Mesenchymal stem cell (in vitro differentiated cells and primary cell): Measurements from ENCODE around the gene JMJD8.

Experiments used
- DNase-seq: peaks from one replicate; pipeline ENCODE4 v3.0.0-alpha.2; 2013
- H2AFZ ChIP-seq: one replicate; pipeline ENCODE4 v1.6.1; 2013; ENCODE audit warnings: low read depth, mild to moderate bottlenecking, control low read depth, inconsistent platforms, low read length, moderate library complexity
- H2AK5ac ChIP-seq: 2 replicates; pipeline ENCODE4 v1.6.1; 2013; ENCODE audit warnings: low read length, moderate library complexity, mild to moderate bottlenecking, inconsistent platforms; ENCODE audit not compliant: severe bottlenecking
- H2BK120ac ChIP-seq: one replicate; pipeline ENCODE4 v1.6.1; 2013; ENCODE audit warnings: low read depth, mild to moderate bottlenecking, inconsistent platforms, low read length, moderate library complexity
- H2BK12ac ChIP-seq, 2 experiments: one replicate each; pipeline ENCODE4 v1.6.1; 2013; ENCODE audit warnings: inconsistent platforms in 2 of 2, low read length in 2 of 2, mild to moderate bottlenecking in 2 of 2, moderate library complexity in 2 of 2, control low read depth in 1 of 2
- H2BK15ac ChIP-seq: one replicate; pipeline ENCODE4 v1.6.1; 2013; ENCODE audit warnings: mild to moderate bottlenecking, low read depth, inconsistent platforms; ENCODE audit not compliant: poor library complexity, severe bottlenecking
- H2BK5ac ChIP-seq: 2 replicates; pipeline ENCODE4 v1.6.1; 2013; ENCODE audit warnings: low read depth, mild to moderate bottlenecking, low read length, control low read depth, inconsistent platforms; ENCODE audit not compliant: poor library complexity, severe bottlenecking
- H3K14ac ChIP-seq, 2 experiments: one replicate each; pipeline ENCODE4 v1.6.1; 2013; ENCODE audit warnings: inconsistent platforms in 2 of 2, low read length in 2 of 2, control low read depth in 1 of 2, mild to moderate bottlenecking in 1 of 2, moderate library complexity in 1 of 2
- H3K18ac ChIP-seq, 2 experiments: one replicate each; pipeline ENCODE4 v1.6.1; 2013; ENCODE audit warnings: inconsistent platforms in 2 of 2, low read length in 2 of 2, control low read depth in 1 of 2, low read depth in 1 of 2, mild to moderate bottlenecking in 1 of 2
- H3K23ac ChIP-seq, 2 experiments: one replicate each; pipeline ENCODE4 v1.6.1; 2013; ENCODE audit warnings: inconsistent platforms in 2 of 2, low read length in 2 of 2, mild to moderate bottlenecking in 2 of 2, moderate library complexity in 2 of 2, control low read depth in 1 of 2
- H3K27ac ChIP-seq: 2 replicates; pipeline ENCODE4 v1.5.1; 2013; ENCODE audit warnings: mild to moderate bottlenecking, moderate library complexity, low read length, control low read depth, inconsistent platforms; ENCODE audit not compliant: poor library complexity, severe bottlenecking
- H3K27me3 ChIP-seq, 2 experiments: 2 replicates each; pipeline versions ENCODE4 v1.6.1 to v1.7.0; 2013; ENCODE audit warnings: low read length in 2 of 2, mild to moderate bottlenecking in 2 of 2, moderate library complexity in 2 of 2, control low read depth in 1 of 2, inconsistent platforms in 1 of 2; ENCODE audit not compliant: control insufficient read depth in 1 of 2, insufficient read depth in 1 of 2
- H3K36me3 ChIP-seq, 2 experiments: 2 replicates each; pipeline versions ENCODE4 v1.6.1 to v1.7.0; 2013; ENCODE audit warnings: low read length in 2 of 2, control low read depth in 1 of 2, inconsistent platforms in 1 of 2, low read depth in 1 of 2, mild to moderate bottlenecking in 1 of 2; ENCODE audit not compliant: insufficient read depth in 2 of 2, control insufficient read depth in 1 of 2
- H3K4ac ChIP-seq, 2 experiments: one replicate each; pipeline ENCODE4 v1.6.1; 2013; ENCODE audit warnings: inconsistent platforms in 2 of 2, low read length in 2 of 2, mild to moderate bottlenecking in 2 of 2, moderate library complexity in 2 of 2, control low read depth in 1 of 2, low read depth in 1 of 2
- H3K4me1 ChIP-seq: 2 replicates; pipeline ENCODE4 v1.6.1; 2013; ENCODE audit warnings: low read depth, low read length, control low read depth; ENCODE audit not compliant: control insufficient read depth, insufficient read depth
- H3K4me2 ChIP-seq: 2 replicates; pipeline ENCODE4 v1.6.1; 2013; ENCODE audit warnings: low read length, mild to moderate bottlenecking, inconsistent platforms; ENCODE audit not compliant: poor library complexity, severe bottlenecking
- H3K4me3 ChIP-seq, 2 experiments: 2 replicates each; pipeline versions ENCODE4 v1.5.1 to v1.7.0; 2013; ENCODE audit warnings: low read length in 2 of 2, mild to moderate bottlenecking in 2 of 2, control low read depth in 1 of 2, low read depth in 1 of 2; ENCODE audit not compliant: insufficient read depth in 1 of 2
- H3K79me1 ChIP-seq: replicated peaks from 2 replicates; pipeline ENCODE4 v1.6.1; 2013; ENCODE audit warnings: mild to moderate bottlenecking, control low read depth, low read length, inconsistent platforms; ENCODE audit not compliant: poor library complexity, severe bottlenecking
- H3K9ac ChIP-seq: 2 replicates; pipeline ENCODE4 v1.7.0; 2013; ENCODE audit warnings: mild to moderate bottlenecking, low read length, moderate library complexity
- H3K9me3 ChIP-seq: 2 replicates; pipeline ENCODE4 v1.7.0; 2013; ENCODE audit warnings: mild to moderate bottlenecking, low read length; ENCODE audit not compliant: control insufficient read depth
- H4K8ac ChIP-seq: one replicate; pipeline ENCODE4 v1.6.1; 2013; ENCODE audit warnings: inconsistent platforms, mild to moderate bottlenecking, low read length, moderate library complexity
- H4K91ac ChIP-seq: one replicate; pipeline ENCODE4 v1.6.1; 2013; ENCODE audit warnings: mild to moderate bottlenecking, low read length, inconsistent platforms
- WGBS: methylation state at CpG from one replicate; pipeline ENCODE4 v1.1.7; 2013; ENCODE audit warnings: mixed read lengths; 5-methylcytosine and 5-hydroxymethylcytosine counted together

JMJD8 gene

GRCh38 chr16:678858-679813 lies 5.0 kb downstream of the JMJD8 start:
- H3K36me3 ChIP-seq = peaks cover 22 to 51% of the 10 kb centered on the region in 2 experiments
- peak overlapping the region; percentile 88 for H3K4me2 ChIP-seq
- no peaks in the 10 kb centered on the region for H3K9me3 ChIP-seq
- H2AFZ ChIP-seq = peak overlapping the region; percentile 33
- peak overlapping the region; percentile 55 for H3K9ac ChIP-seq
- 38% methylated on average over 46 of the region's 52 CpGs for WGBS
- peak overlapping the region; percentile 1 for H2AK5ac ChIP-seq
- peak overlapping the region; percentile 52 to 80 for H3K4me3 ChIP-seq
- peak overlapping the region; percentile 15 for H2BK15ac ChIP-seq
- H3K18ac ChIP-seq = peak overlapping the region; percentile 50 to 95
- H3K4ac ChIP-seq = peak overlapping the region; percentile 10 to 92
- no peak overlapping the region for H3K23ac ChIP-seq
- no peak overlapping the region for H2BK120ac ChIP-seq
- peak overlapping the region; percentile 86 for H4K8ac ChIP-seq
- peak overlapping the region; percentile 70 for H4K91ac ChIP-seq
- no peak overlapping the region for H2BK5ac ChIP-seq
- H2BK12ac ChIP-seq = peak overlapping the region; percentile 14 to 70
- H3K79me1 ChIP-seq = peaks cover 6% of the 10 kb centered on the region
- peak; percentile 67 for DNase-seq
- no peaks in the 10 kb centered on the region for H3K27me3 ChIP-seq
- peaks cover 68% of the 10 kb centered on the region for H3K4me1 ChIP-seq
- H3K14ac ChIP-seq = peak overlapping the region in 1 of 2 experiments; percentile 92
- peak overlapping the region; percentile 83 for H3K27ac ChIP-seq

- Histone ChIP-seq H2AFZ (no peak overlapping the region), H4K8ac (no peak overlapping the region), H2BK15ac (no peak overlapping the region), H3K4me1 (peaks cover 62% of the 10 kb centered on the region), H3K79me1 (peaks cover 2% of the 10 kb centered on the region), H3K14ac (no peak overlapping the region), H3K9me3 (no peaks in the 10 kb centered on the region), H3K36me3 (peaks cover 24 to 53% of the 10 kb centered on the region in 2 experiments), H2BK12ac (no peak overlapping the region), H2BK5ac (no peak overlapping the region), H4K91ac (no peak overlapping the region), H3K9ac (no peak overlapping the region), H3K27me3 (no peaks in the 10 kb centered on the region), H3K23ac (no peak overlapping the region), H3K4ac (no peak overlapping the region), H2BK120ac (no peak overlapping the region), H3K4me2 (no peak overlapping the region), H3K27ac (no peak overlapping the region), H2AK5ac (peak overlapping the region; percentile 1), H3K4me3 (no peak overlapping the region), H3K18ac (no peak overlapping the region)
- no peak for DNase-seq
- 92% methylated on average over 21 of the region's 21 CpGs for WGBS
Measured at GRCh38 chr16:678209-678857, 5.8 kb downstream of the JMJD8 start.

- Histone ChIP-seq H4K8ac (no peak overlapping the region), H2BK12ac (no peak overlapping the region), H2BK5ac (no peak overlapping the region), H4K91ac (peak overlapping the region; percentile 11), H2BK120ac (no peak overlapping the region), H2BK15ac (no peak overlapping the region), H3K4me3 (no peak overlapping the region), H3K4me2 (no peak overlapping the region), H2AFZ (no peak overlapping the region), H3K79me1 (peaks cover 2% of the 10 kb centered on the region), H3K27me3 (no peaks in the 10 kb centered on the region), H2AK5ac (no peak overlapping the region), H3K14ac (no peak overlapping the region), H3K18ac (no peak overlapping the region), H3K27ac (no peak overlapping the region), H3K36me3 (peaks cover 24 to 53% of the 10 kb centered on the region in 2 experiments), H3K9ac (no peak overlapping the region), H3K9me3 (no peaks in the 10 kb centered on the region), H3K23ac (no peak overlapping the region), H3K4me1 (peaks cover 60% of the 10 kb centered on the region), H3K4ac (no peak overlapping the region)
- whole genome bisulfite sequencing = 81% methylated on average over 55 of the region's 57 CpGs
- no peak for DNase-seq
Measured at GRCh38 chr16:677316-678190, 6.6 kb downstream of the JMJD8 start.
